ENCODE data around the gene PAX9. TPM values are rescaled to one million over a fixed set of nuclear protein-coding genes. Genes with fewer than 3 reads are reported as not detected.

Gene PAX9
- total RNA-seq, 2 experiments from 2014 or later: not detected

GRCh38 chr14:36657399-36658122 lies 4.1 kb upstream of the PAX9 start:
- Histone ChIP-seq H3K4me3 (ENCODE audit: low read length) (no peak overlapping the region), H3K27ac (ENCODE audit: low read depth in 1 of 2, low read length in 2 of 2) (no peak overlapping the region), H3K4me1 (ENCODE audit: insufficient read depth, low read length) (peaks cover 54% of the 10 kb centered on the region), H3K27me3 (ENCODE audit: control insufficient read depth in 1 of 2, insufficient read depth in 2 of 2, low read length in 2 of 2) (peaks cover 97 to 100% of the 10 kb centered on the region in 2 experiments), H3K36me3 (ENCODE audit: insufficient read depth, low read length) (no peaks in the 10 kb centered on the region), H3K9me3 (ENCODE audit: control insufficient read depth in 1 of 2, insufficient read depth in 1 of 2, low read length in 2 of 2) (peaks cover 12 to 77% of the 10 kb centered on the region in 2 experiments)
- intact Hi-C loops (cut with DNase I, micrococcal nuclease): no loop called here
- no peak for TF ChIP-seq CTCF (IDR thresholded peaks at IDR 0.05)
- DNase-seq: peak in 1 of 14 experiments; percentile 9
- H3K4me1 Mint-ChIP-seq (ENCODE audit: low read depth): peaks cover 50% of the 10 kb centered on the region
- no peaks in the 10 kb centered on the region for H3K9me3 Mint-ChIP-seq
- H3K27me3 Mint-ChIP-seq: peaks cover 99% of the 10 kb centered on the region
- peak overlapping the region; percentile 4 for H3K4me3 Mint-ChIP-seq
- ChIA-PET POLR2A (no interaction called here), CTCF (no interaction called here)
- H3K36me3 Mint-ChIP-seq (ENCODE audit: low read depth): no peaks in the 10 kb centered on the region
- no peak overlapping the region for H3K27ac Mint-ChIP-seq
- no peak for ATAC-seq (ENCODE audit: poor library complexity)

- Histone ChIP-seq H3K4me1 (ENCODE audit: insufficient read depth, low read length) (peaks cover 62% of the 10 kb centered on the region), H3K27me3 (ENCODE audit: control insufficient read depth in 1 of 2, insufficient read depth in 2 of 2, low read length in 2 of 2) (peaks cover 99 to 100% of the 10 kb centered on the region in 2 experiments), H3K36me3 (ENCODE audit: insufficient read depth, low read length) (no peaks in the 10 kb centered on the region), H3K27ac (ENCODE audit: low read depth in 1 of 2, low read length in 2 of 2) (no peak overlapping the region), H3K9me3 (ENCODE audit: control insufficient read depth in 1 of 2, insufficient read depth in 1 of 2, low read length in 2 of 2) (peaks cover 7 to 85% of the 10 kb centered on the region in 2 experiments), H3K4me3 (ENCODE audit: low read length) (no peak overlapping the region)
- CTCF ChIA-PET: no interaction called here
- Mint-ChIP-seq H3K27me3 (peaks cover 99% of the 10 kb centered on the region), H3K4me1 (ENCODE audit: low read depth) (peaks cover 53% of the 10 kb centered on the region), H3K9me3 (no peaks in the 10 kb centered on the region), H3K36me3 (ENCODE audit: low read depth) (no peaks in the 10 kb centered on the region), H3K27ac (no peak overlapping the region), H3K4me3 (no peak overlapping the region)
- DNase-seq (no peak), ATAC-seq (ENCODE audit: poor library complexity) (no peak)
- POLR2A ChIA-PET: no interaction called here
- no peak for TF ChIP-seq CTCF (IDR thresholded peaks at IDR 0.05)
- intact Hi-C loops (cut with DNase I, micrococcal nuclease): no loop called here
Observed at GRCh38 chr14:36658123-36659009, 3.3 kb upstream of the PAX9 start.

- TF ChIP-seq CTCF (IDR thresholded peaks at IDR 0.05): no peak
- CTCF ChIA-PET: no interaction called here
- intact Hi-C loops (cut with DNase I, micrococcal nuclease): no loop called here
- Histone ChIP-seq H3K4me1 (ENCODE audit: insufficient read depth, low read length) (peaks cover 65% of the 10 kb centered on the region), H3K36me3 (ENCODE audit: insufficient read depth, low read length) (no peaks in the 10 kb centered on the region), H3K27ac (ENCODE audit: low read depth in 1 of 2, low read length in 2 of 2) (no peak overlapping the region), H3K4me3 (ENCODE audit: low read length) (no peak overlapping the region), H3K27me3 (ENCODE audit: control insufficient read depth in 1 of 2, insufficient read depth in 2 of 2, low read length in 2 of 2) (peaks cover 100% of the 10 kb centered on the region in 2 experiments), H3K9me3 (ENCODE audit: control insufficient read depth in 1 of 2, insufficient read depth in 1 of 2, low read length in 2 of 2) (peaks cover 7 to 90% of the 10 kb centered on the region in 2 experiments)
- ATAC-seq (ENCODE audit: poor library complexity) (no peak), DNase-seq (no peak)
- peaks cover 62% of the 10 kb centered on the region for H3K4me1 Mint-ChIP-seq (ENCODE audit: low read depth)
- no peaks in the 10 kb centered on the region for H3K9me3 Mint-ChIP-seq
- POLR2A ChIA-PET: no interaction called here
- no peaks in the 10 kb centered on the region for H3K36me3 Mint-ChIP-seq (ENCODE audit: low read depth)
- peaks cover 99% of the 10 kb centered on the region for H3K27me3 Mint-ChIP-seq
- no peak overlapping the region for H3K27ac Mint-ChIP-seq
- no peak overlapping the region for H3K4me3 Mint-ChIP-seq
Observed at GRCh38 chr14:36659010-36659821, 2.4 kb upstream of the PAX9 start.

Measured in CD4-positive, alpha-beta T cell (primary cell).